Measurements from ENCODE around the gene ADAMTS9.

- no peak for TF ChIP-seq CTCF (IDR thresholded peaks at IDR 0.05; ENCODE audit: extremely low read depth in 1 of 2, insufficient read depth in 1 of 2, low read depth in 1 of 2, low read length in 2 of 2)
- TF ChIP-seq POLR2AphosphoS5 (IDR thresholded peaks at IDR 0.05; ENCODE audit: insufficient read depth, low read depth, low read length), result no peak
- no peak for TF ChIP-seq POLR2A (IDR thresholded peaks at IDR 0.05; ENCODE audit: low read depth, low read length)
Observed at GRCh38 chr3:64578062-64578770, 109.6 kb downstream of the ADAMTS9 start.
